ENCODE results near the gene ARHGAP23.

DNA sequence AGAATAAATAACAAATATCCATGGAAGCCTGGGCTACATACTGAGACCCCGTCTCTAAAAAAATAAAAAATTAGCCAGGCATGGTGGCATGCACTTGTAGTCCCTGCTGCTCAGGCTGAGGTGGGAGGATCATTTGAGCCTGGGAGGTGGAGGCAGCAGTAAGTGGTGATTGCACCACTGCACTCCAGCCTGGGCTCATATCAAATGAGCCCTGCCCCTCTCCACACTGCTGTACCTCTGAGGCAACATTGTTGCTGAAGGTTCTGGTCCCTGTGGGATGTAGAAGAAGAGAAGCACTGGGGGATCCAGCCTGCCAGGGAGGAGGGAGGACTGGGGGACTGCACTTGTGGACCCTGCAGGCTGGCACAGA, 11.4 kb upstream of the ARHGAP23 start:
- TF ChIP-seq PAX5 (IDR thresholded peaks at IDR 0.05; ENCODE audit: insufficient read depth, low read length, severe bottlenecking) (no peak), POLR2A (IDR thresholded peaks at IDR 0.05; ENCODE audit: low read depth, low read length) (no peak)
